ENCODE data around the gene GLIS1.

Gene GLIS1

GRCh38 chr1:53735681-53736080 lies 3.3 kb downstream of the GLIS1 start:
- no peak for DNase-seq

- DNase-seq: no peak
Measured at GRCh38 chr1:53735261-53735660, 3.7 kb downstream of the GLIS1 start.

GRCh38 chr1:53734650-53735211 lies 4.2 kb downstream of the GLIS1 start:
- DNase-seq: no peak

GRCh38 chr1:53733975-53734649 lies 4.9 kb downstream of the GLIS1 start:
- DNase-seq: no peak

- no peak for DNase-seq
Measured at GRCh38 chr1:53733447-53733931, 5.5 kb downstream of the GLIS1 start.

- no peak for DNase-seq
Measured at GRCh38 chr1:53732912-53733317, 6.0 kb downstream of the GLIS1 start.

- no peak for DNase-seq
Measured at GRCh38 chr1:53732409-53732808, 6.6 kb downstream of the GLIS1 start.

GRCh38 chr1:53731779-53732305 lies 7.1 kb downstream of the GLIS1 start:
- DNase-seq: no peak

- no peak for DNase-seq
Measured at GRCh38 chr1:53731043-53731600, 7.8 kb downstream of the GLIS1 start.

GRCh38 chr1:53730224-53730865 lies 8.6 kb downstream of the GLIS1 start:
- DNase-seq: no peak

GRCh38 chr1:53729456-53730223 lies 9.3 kb downstream of the GLIS1 start:
- no peak for DNase-seq

- DNase-seq: no peak
Measured at GRCh38 chr1:53728702-53729455, 10.1 kb downstream of the GLIS1 start.

- no peak for DNase-seq
Measured at GRCh38 chr1:53728196-53728595, 10.8 kb downstream of the GLIS1 start.

- DNase-seq: no peak
Measured at GRCh38 chr1:53727461-53728092, 11.4 kb downstream of the GLIS1 start.

GRCh38 chr1:53726009-53726600 lies 12.9 kb downstream of the GLIS1 start:
- no peak for DNase-seq

GRCh38 chr1:53725238-53725689 lies 13.7 kb downstream of the GLIS1 start:
- DNase-seq: no peak

GRCh38 chr1:53722025-53722424 lies 16.9 kb downstream of the GLIS1 start:
- DNase-seq: no peak

- no peak for DNase-seq
Measured at GRCh38 chr1:53721088-53721487, 17.9 kb downstream of the GLIS1 start.

- no peak for DNase-seq
Measured at GRCh38 chr1:53719469-53719868, 19.5 kb downstream of the GLIS1 start.

- no peak for DNase-seq
Measured at GRCh38 chr1:53718443-53718842, 20.5 kb downstream of the GLIS1 start.

Measured in CD4-positive, alpha-beta T cell treated with Interleukin-17A for 1 hour (primary cell).